Measurements from ENCODE around the gene TIAM1. TPM values are rescaled to one million over a fixed set of nuclear protein-coding genes. Genes with fewer than 3 reads are reported as not detected.

Gene TIAM1, protein sequence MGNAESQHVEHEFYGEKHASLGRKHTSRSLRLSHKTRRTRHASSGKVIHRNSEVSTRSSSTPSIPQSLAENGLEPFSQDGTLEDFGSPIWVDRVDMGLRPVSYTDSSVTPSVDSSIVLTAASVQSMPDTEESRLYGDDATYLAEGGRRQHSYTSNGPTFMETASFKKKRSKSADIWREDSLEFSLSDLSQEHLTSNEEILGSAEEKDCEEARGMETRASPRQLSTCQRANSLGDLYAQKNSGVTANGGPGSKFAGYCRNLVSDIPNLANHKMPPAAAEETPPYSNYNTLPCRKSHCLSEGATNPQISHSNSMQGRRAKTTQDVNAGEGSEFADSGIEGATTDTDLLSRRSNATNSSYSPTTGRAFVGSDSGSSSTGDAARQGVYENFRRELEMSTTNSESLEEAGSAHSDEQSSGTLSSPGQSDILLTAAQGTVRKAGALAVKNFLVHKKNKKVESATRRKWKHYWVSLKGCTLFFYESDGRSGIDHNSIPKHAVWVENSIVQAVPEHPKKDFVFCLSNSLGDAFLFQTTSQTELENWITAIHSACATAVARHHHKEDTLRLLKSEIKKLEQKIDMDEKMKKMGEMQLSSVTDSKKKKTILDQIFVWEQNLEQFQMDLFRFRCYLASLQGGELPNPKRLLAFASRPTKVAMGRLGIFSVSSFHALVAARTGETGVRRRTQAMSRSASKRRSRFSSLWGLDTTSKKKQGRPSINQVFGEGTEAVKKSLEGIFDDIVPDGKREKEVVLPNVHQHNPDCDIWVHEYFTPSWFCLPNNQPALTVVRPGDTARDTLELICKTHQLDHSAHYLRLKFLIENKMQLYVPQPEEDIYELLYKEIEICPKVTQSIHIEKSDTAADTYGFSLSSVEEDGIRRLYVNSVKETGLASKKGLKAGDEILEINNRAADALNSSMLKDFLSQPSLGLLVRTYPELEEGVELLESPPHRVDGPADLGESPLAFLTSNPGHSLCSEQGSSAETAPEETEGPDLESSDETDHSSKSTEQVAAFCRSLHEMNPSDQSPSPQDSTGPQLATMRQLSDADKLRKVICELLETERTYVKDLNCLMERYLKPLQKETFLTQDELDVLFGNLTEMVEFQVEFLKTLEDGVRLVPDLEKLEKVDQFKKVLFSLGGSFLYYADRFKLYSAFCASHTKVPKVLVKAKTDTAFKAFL (N-terminal part only)
- total RNA-seq (8.3 and 9.2 TPM in 2 replicates), polyA plus RNA-seq (9.6 and 11.3 TPM in 2 replicates)

DNA sequence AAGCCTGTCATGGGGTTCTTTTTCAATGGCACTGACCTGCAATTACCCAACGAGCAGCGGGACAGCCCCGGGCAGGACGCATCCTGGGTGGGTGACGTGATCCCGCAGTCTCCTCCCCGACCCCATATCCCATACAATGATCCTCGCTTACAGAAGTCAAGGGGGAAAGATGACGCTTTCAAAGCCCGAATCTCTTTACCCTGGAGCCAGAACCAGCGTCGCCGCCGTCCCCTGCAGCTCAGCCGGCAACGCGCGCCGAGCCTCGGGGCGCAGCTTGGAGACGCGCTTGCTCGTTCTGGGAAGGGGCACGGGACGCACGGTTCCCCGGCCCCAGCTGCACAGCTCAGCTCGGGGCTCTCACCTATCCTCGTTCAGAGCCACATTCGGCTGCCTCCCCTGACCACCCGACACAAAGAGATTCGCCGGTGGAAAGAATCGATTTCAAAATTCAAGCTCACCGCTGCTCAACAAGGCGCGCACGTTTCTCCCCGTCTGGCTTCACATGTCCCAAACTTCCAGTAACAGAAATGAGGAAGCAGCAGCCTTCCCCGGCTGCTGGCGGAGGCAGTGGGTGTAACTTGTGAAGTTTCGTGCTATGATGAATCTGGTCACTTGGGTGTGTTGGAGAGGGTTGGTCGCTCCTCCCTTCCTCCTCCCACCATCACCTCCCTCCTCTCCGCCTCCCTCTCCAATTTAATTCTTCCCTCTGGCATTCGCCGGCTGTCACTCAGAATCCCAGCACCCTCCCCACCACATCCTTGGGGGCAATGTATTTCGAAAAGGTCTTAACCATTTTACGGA lies at the start of gene TIAM1:
TIAM1 (minus strand) TSS at position 582 of the 801 bp plus-strand sequence. CDS start 77,289 bp downstream, outside the sequence.
- TF ChIP-seq, protein P1, sequence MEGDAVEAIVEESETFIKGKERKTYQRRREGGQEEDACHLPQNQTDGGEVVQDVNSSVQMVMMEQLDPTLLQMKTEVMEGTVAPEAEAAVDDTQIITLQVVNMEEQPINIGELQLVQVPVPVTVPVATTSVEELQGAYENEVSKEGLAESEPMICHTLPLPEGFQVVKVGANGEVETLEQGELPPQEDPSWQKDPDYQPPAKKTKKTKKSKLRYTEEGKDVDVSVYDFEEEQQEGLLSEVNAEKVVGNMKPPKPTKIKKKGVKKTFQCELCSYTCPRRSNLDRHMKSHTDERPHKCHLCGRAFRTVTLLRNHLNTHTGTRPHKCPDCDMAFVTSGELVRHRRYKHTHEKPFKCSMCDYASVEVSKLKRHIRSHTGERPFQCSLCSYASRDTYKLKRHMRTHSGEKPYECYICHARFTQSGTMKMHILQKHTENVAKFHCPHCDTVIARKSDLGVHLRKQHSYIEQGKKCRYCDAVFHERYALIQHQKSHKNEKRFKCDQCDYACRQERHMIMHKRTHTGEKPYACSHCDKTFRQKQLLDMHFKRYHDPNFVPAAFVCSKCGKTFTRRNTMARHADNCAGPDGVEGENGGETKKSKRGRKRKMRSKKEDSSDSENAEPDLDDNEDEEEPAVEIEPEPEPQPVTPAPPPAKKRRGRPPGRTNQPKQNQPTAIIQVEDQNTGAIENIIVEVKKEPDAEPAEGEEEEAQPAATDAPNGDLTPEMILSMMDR (IDR thresholded peaks at IDR 0.05; ENCODE audit: low read depth, low read length): no peak
- no peaks in the 10 kb centered on the region for H3K36me3 ChIP-seq
- peak; percentile 59 to 79 for DNase-seq (ENCODE audit: low read depth in 1 of 2, low spot score in 1 of 2)
- H3K27ac ChIP-seq: no peak within 1 kb of the TSS
- no peaks in the 10 kb centered on the region for H3K9me3 ChIP-seq (ENCODE audit: low read depth)
- peaks cover 4% of the 10 kb centered on the region for H3K4me1 ChIP-seq (ENCODE audit: low read depth)
- no peaks in the 10 kb centered on the region for H3K27me3 ChIP-seq
- peak within 1 kb of the TSS; percentile 38 for H3K4me3 ChIP-seq

DNA sequence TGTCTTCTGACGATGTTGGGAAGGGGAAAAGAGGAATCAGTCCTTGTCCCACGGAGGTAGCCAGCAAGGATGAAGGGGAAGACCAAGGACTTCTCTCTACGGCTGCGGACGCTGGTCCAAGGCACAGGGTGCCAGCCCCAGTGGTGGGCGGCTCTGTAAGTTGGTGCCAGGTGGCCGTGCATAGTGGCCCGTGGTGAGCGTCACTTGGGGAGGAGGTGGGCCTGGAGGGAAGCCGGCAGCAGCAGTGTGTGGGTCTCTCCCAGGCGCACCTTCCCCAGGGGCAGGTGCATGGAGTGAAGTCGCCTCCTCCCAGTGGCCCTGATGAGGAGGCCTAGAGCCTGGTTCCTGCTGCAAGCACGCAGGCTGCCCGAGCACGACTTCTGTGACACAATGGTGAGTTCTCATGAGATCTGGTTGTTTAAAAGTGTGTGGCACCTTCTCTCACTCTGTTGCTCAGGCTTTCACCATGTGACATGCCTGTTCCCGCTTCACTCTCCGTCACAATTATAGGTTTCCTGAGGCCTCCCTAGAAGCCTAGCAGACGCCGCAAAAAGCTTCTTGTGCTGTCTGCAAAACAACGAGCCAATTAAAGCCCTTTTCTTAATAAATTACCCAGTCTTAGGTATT lies 43.6 kb upstream of the TIAM1 start:
- H3K27me3 ChIP-seq: no peaks in the 10 kb centered on the region
- no peaks in the 10 kb centered on the region for H3K36me3 ChIP-seq
- H3K4me1 ChIP-seq (ENCODE audit: low read depth): no peaks in the 10 kb centered on the region
- no peak overlapping the region for H3K27ac ChIP-seq
- no peak for DNase-seq (ENCODE audit: low read depth in 1 of 2, low spot score in 1 of 2)
- no peaks in the 10 kb centered on the region for H3K9me3 ChIP-seq (ENCODE audit: low read depth)
- H3K4me3 ChIP-seq: no peak overlapping the region
- TF ChIP-seq, protein P1 (IDR thresholded peaks at IDR 0.05; ENCODE audit: low read depth, low read length): no peak

DNA sequence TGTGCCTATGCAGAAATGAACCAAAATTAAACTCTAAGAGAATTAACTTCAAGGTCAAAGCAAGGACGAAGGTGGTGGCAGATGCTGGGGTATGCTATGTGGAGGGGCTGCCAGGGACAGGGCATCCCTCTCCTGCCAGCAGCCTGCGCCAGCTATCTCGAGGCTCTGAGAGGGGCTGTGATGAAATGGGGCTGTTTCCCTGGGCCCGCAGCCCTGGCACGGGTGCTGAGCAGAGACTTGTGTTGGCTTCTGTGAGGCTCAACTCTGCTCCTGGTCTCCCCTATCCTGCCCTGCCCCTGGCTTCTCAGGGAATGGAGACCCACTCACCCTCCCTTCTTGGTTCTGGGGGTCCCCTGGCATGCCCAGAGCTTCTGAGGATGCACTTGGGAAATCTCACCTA lies 41.9 kb upstream of the TIAM1 start:
- no peak overlapping the region for H3K4me3 ChIP-seq
- no peak for DNase-seq (ENCODE audit: low read depth in 1 of 2, low spot score in 1 of 2)
- H3K27me3 ChIP-seq: no peaks in the 10 kb centered on the region
- TF ChIP-seq, protein P1 (IDR thresholded peaks at IDR 0.05; ENCODE audit: low read depth, low read length): no peak
- no peaks in the 10 kb centered on the region for H3K9me3 ChIP-seq (ENCODE audit: low read depth)
- H3K36me3 ChIP-seq: no peaks in the 10 kb centered on the region
- H3K4me1 ChIP-seq (ENCODE audit: low read depth): no peaks in the 10 kb centered on the region
- no peak overlapping the region for H3K27ac ChIP-seq

DNA sequence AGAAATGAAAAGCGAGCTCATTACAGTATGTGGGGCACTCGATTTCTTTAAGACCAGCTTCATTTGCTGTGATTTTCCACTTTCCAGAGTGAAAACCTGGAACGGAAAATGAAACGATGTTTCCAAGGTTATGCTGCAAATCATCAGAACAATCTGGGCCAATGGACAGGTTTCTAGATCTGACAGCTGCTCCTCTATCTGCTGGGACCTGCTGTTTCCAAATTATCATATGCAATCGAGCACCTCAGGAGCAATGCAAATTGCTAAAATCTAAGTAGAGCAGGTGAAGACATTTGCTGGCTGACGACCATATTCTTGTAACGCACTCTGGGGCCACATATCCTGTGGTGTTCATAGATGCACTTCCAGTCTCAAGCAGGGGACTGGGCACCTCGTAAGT lies 39.7 kb upstream of the TIAM1 start:
- H3K36me3 ChIP-seq: no peaks in the 10 kb centered on the region
- no peak overlapping the region for H3K4me3 ChIP-seq
- no peak for DNase-seq (ENCODE audit: low read depth in 1 of 2, low spot score in 1 of 2)
- no peak overlapping the region for H3K27ac ChIP-seq
- no peaks in the 10 kb centered on the region for H3K4me1 ChIP-seq (ENCODE audit: low read depth)
- TF ChIP-seq, protein P1 (IDR thresholded peaks at IDR 0.05; ENCODE audit: low read depth, low read length): no peak
- no peaks in the 10 kb centered on the region for H3K9me3 ChIP-seq (ENCODE audit: low read depth)
- H3K27me3 ChIP-seq: no peaks in the 10 kb centered on the region

Data from cardiac muscle cell (in vitro differentiated cells and primary cell).